Middle frontal gyrus (tissue), 1 donor: ENCODE results near the gene TIMM10.
A peak's percentile ranks its signal among the peaks of the same experiment; 100 is the strongest.

Experiments
- DNase-seq: peaks from one replicate; pipeline ENCODE4 v3.0.0-alpha.2; 2015; ENCODE audit warnings: low spot score; ENCODE audit errors: extremely low spot score

The TIMM10 gene, protein sequence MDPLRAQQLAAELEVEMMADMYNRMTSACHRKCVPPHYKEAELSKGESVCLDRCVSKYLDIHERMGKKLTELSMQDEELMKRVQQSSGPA

DNA sequence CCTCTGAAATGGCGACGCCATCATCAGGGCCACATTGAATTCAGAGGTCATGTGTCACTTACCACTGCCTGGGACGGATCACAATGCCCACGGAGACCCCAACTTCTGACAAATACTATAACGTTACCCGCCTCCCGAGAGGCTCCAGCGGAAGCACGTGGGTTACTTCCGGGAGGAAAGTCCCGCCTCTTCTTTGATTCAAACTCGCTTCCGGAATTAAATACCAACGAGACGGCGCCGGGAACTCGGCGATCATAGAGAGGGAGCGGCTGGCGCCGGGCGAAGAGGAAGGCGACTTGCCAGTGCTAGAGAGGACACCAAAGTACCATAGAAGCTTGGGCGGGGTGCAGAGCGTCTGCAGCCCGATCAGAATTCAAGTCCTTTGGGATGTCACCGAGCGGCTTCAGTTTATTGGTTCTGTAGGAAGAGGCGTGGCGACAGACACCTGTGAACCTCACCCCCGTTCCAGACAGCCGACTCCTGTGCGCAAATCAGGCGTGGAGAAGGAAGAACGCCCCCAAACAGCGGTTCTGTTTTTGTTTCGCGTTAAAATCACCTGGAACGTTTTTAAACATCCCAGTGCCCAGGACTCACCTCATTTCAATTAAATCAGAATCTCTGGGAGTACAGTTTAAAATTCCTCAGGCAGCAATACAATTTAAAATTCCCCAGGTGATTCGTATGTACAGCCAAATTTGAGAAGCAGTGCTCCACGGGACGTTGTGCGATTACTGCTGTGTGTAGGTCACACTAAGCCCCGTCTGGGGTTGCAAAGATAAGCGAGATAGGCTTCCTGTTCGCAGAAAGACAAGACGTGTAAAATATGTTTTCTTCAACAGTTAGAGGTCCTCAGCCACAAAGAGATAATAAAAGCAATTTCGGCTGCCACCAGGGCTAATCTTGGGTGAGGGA is at the start of gene TIMM10:
TSS of gene TIMM10 (minus strand) at position 159 of the 912 bp plus-strand sequence. CDS start 565 bp downstream, outside the sequence.
- peak; percentile 97 for DNase-seq

DNA sequence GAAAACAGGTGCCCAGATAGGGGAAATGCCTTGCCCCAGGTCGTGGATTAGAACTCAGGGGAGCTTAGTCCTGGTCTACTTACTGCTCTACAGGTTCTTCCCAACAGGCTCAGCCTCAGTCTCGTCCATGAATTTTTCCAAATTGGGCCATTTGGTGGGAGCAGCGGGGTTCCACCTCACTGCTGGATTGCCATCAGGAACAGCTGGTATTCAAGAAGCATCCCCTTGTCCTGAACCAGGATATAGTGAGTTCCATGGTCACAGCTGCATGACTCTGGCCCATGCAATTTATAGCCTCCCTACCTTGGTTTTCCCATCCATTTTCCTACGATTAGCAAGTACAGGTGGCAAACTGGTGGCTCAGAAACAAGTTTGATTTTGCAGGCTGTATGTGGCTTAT is 43.5 kb upstream of the TIMM10 start:
- no peak for DNase-seq

- DNase-seq: no peak
Observed at GRCh38 chr11:57571606-57572005, 41.1 kb upstream of the TIMM10 start.

DNA sequence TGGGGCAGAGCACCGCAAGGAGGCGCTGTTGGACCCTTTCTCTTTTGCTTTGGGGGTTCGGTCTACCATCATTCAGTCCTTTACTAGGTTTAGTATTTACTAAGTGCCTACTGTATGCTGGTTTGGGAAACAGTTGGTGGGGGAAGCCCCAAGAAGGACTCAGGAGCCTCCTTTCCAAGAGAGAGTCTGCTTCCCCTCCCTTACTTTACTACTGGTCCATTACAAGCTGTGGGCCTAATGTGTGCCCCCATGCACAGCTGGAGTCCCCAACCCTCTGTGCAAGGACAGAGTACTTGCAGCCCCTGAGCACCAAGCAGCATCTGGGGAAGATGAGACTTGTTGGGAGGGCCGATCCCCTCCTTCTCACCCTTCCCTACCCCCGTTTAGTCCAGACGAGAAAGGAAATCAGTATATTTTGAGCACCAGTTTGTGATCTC is 37.8 kb upstream of the TIMM10 start:
- peak; percentile 53 for DNase-seq

DNA sequence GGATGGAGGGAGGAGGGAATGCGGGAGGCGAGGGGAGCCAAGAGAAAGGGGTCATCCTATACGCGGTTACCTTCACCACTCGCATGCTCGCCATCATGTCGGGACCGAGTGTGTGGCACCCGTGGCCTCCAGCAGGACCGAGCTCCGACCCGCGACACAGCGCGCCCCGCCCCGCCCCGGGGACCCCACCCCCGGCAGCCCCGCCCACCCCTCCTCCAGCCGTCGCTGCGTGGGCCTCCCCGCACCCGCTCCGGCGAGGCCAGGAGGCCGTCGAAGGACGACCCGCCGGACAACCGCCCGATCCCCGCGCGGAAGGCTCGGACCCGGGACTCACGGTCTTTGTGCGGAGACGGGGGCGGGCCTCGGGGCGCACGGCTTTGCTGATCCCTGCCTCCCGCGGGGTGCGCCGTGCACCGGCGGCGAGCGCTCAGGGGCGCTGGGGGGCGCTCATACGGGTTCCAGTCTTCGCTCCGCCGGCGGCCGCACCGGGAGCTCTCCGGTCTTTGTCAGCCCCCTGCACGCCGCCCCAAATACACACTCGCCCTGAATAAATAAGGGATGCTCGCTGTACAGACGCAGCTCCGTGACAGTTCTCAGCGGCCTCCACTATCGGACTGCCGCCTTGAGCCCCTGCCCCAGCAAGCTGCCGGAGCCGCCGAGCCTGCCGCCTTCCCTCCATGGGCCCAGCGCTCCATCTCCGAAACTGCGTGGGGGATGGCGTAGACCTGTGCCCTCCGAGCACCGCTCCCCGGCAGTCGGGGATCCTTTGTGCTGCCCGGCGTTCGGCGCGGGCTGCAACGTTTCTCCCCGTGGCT is 37.2 kb upstream of the TIMM10 start, which contains the start of gene UBE2L6:
TSS of gene UBE2L6 (minus strand) at position 158 of the 815 bp plus-strand sequence. CDS start at position 97, 61 bp downstream.
- peak; percentile 35 for DNase-seq

- no peak for DNase-seq
Observed at GRCh38 chr11:57566905-57567514, 36.5 kb upstream of the TIMM10 start.

DNA sequence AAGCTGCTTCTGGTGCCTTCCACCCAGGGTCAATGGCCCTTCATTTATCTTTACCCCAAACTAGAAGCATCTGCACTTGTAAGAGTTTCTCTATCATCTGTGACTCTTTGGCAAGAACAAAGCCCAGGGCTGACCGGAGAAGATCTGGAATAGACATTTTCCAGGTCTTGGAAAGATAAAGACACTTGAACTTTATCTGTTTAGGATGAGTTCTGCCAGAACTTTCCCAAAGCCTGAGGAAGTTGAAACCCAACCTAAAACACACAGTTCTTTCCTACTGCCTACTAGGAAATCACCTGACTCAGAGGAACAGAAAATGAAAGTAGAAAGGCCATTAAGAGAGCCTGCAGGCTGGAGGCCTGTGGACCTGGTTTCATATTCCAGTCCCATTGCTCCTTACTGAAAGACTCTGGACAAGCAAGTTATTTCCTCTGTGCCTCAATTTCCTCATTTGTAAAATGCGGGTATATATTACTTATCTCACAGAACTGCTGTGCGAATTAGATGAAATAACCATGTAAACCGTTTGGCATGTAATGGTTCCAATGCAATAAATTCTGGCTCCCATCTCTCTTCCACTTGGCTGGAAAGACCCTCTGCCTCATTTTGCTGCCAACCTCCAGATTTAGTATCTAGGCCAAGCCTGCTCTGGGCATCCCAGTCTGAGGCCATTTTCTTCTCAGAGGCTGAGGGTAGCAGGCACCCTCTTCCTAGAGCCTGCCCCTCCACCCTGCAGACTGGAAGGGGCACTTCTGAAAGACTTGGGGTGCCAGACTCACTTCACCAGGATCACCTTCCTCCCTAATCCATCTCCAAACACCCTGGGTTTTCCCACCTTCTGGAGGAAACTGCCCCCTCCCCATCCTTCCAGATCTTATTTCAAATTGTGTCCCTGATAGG is 35.7 kb upstream of the TIMM10 start:
- no peak for DNase-seq

GRCh38 chr11:57562596-57562995 is 32.0 kb upstream of the TIMM10 start:
- DNase-seq: no peak

DNA sequence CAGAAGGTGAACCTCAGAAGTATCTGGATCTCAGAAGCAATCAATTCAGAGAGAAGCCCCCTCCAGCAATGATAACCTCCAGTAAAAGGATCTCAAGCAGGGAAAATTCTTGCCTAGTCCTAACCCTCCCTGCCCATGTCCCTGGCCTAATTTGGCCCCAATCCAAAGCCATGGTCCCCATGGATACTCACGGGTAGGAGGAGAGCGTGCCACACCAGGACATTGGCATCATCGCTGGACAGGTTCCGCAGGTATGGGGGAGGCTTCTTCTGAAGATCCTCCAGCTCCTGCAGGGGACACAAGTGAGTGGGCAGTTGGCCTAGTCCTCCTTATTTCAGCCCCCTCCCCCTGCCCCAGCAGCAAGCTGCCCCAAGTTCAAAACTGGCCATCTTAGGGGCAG is 29.6 kb upstream of the TIMM10 start:
- no peak for DNase-seq

GRCh38 chr11:57556041-57556440 is 25.5 kb upstream of the TIMM10 start:
- no peak for DNase-seq

DNA sequence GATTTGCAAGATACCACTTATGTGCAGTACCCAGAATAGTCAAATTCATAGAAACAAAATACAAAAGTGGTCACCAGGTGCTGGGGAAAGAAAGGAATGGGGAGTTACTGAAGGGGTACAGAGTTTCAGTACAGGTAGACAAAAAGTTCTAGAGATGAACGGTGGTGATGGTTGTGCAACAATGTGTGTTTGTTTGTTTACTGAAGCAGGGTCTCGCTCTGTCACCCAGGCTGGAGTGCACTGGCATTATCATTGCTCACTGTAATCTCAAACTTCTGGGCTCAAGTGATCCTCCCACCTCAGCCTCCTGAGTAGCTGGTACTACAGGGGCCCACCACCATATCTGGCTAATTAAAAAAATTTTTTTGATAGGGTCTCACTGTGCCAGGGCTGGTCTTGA is 24.8 kb upstream of the TIMM10 start:
- DNase-seq: no peak

- DNase-seq: no peak
Observed at GRCh38 chr11:57552479-57552878, 21.9 kb upstream of the TIMM10 start.

GRCh38 chr11:57551941-57552340 is 21.4 kb upstream of the TIMM10 start:
- DNase-seq: no peak

- DNase-seq: no peak
Observed at GRCh38 chr11:57549983-57550382, 19.4 kb upstream of the TIMM10 start.

- no peak for DNase-seq
Observed at GRCh38 chr11:57547854-57548377, 17.4 kb upstream of the TIMM10 start.

- DNase-seq: no peak
Observed at GRCh38 chr11:57546869-57547475, 16.4 kb upstream of the TIMM10 start.

GRCh38 chr11:57546451-57546850 is 15.9 kb upstream of the TIMM10 start:
- DNase-seq: no peak

DNA sequence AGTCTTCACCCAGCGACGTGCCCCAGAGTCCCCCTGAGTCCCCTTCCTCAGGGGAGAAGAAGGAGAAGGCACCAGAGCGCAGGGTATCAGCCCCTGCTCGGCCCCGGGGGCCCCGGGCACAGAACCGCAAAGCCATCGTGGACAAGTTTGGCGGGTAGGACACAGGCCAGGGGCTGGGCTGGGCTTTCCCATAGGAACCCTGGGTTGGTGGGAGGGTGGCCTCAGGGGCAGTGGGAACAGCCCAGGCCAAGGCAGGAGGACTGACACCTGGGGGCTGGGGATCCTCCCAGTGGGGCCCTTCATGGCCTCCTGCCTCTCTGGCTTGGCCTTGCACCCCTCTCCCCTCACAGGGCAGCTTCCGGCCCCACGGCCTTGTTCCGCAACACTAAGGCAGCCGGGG is 15.3 kb upstream of the TIMM10 start:
- no peak for DNase-seq

DNA sequence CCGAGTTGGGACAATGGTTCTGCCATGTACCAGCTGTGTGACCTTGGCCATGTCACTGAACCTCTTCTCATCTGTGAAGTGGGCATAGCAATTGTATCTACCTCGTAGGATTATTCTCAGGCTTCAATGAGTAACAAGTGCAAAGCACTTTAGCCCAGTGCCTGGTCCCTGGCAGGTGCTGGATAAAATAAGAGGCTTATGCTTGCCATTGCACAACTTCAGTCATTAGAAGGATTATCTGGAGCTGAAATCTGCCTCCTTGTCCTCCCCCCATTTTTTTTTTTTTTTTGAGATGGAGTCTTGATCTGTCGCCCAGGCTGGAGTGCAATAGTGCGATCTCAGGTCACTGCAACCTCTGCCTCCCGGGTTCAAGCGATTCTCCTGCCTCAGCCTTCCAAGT is 14.0 kb upstream of the TIMM10 start:
- DNase-seq: no peak

DNA sequence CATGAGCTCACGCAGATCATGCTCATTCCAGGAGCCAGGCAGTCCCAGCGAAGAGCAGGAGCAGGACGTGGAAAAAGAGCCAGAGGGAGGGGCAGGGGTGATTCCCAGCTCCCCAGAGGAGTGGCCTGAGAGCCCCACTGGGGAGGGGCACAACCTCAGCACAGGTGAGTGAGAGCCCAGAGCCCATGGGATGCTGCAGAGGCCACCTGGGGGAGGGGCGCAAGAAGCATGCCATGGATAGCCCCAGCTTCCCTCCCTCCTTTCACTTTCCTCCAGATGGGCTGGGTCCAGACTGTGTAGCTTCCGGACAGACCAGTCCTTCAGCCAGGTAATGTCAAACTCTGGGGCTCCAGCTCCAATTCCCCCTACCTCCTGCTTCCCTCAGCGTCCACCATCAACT is 13.0 kb upstream of the TIMM10 start:
- DNase-seq: no peak
